NCI-H345 treated with DMSO at 0.1 percent for 48 hours (cell line): ENCODE results near the gene ADAMTSL4.
A peak's percentile ranks its signal among the peaks of the same experiment; 100 is the strongest.
"Not testable (repeated sequence)": the region's sequence is repeated elsewhere in the genome, so short reads cannot be mapped to it uniquely, and the experiment has no call there.

Source experiments
- DNase-seq: peaks from one replicate; lab custom pipeline; 2025; ENCODE audit not compliant: unreplicated experiment; lab: John Stamatoyannopoulos, UW

Gene ADAMTSL4

DNA sequence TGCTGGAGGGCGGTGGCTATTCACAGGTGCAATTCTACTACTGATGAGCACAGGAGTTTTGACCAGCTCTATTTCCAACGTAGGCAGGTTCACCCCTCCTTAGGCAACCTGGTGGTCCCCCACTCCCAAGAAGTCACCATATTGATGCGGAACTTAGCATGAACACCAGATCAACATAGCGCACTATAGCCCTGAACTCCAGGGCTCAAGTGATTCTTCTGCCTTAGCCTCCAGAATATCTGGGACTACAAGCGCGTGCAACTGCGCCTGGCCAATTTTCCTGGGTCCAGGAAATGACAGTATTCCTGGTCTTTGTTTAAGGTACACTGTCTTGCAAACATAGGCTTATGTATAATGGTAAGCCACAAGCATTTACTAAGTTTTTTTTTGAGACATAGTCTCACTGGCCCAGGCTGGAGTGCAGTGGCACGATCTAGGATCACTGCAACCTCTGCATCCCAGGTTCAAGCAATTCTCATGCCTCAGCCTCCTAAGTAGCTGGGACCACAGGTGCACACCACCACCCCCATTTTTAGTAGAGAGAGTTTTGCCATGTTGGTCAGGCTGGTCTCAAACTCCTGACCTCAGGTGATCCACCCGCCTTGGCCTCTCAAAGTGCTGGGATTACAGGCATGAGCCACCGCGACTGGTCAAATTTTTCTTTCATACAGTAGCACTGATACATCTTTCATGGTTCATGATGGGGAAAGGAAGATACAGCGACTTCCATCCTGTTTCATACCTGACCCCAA is 17.6 kb downstream of the ADAMTSL4 start:
- DNase-seq: no peak

GRCh38 chr1:150567341-150567716 is 18.1 kb downstream of the ADAMTSL4 start:
- no peak for DNase-seq

GRCh38 chr1:150567717-150568593 is 18.7 kb downstream of the ADAMTSL4 start:
- no peak for DNase-seq

DNA sequence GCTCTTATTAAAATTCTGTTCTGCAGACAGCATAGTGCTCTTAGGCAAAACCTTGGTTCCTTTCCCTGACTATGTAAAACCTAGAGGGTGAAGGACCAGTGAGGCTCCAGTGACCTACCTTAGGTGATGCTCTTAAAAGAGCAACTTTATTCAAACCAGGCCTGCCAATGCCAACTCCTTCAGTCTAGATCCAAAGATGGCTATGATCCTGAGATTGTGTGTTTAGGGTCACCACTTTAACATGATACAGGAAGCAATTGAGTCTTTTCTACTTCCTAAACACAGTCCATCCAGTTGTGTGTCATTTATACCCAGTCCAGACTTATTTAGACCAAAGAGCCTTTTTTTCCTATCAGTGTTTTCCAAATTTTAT is 19.4 kb downstream of the ADAMTSL4 start:
- DNase-seq: no peak

DNA sequence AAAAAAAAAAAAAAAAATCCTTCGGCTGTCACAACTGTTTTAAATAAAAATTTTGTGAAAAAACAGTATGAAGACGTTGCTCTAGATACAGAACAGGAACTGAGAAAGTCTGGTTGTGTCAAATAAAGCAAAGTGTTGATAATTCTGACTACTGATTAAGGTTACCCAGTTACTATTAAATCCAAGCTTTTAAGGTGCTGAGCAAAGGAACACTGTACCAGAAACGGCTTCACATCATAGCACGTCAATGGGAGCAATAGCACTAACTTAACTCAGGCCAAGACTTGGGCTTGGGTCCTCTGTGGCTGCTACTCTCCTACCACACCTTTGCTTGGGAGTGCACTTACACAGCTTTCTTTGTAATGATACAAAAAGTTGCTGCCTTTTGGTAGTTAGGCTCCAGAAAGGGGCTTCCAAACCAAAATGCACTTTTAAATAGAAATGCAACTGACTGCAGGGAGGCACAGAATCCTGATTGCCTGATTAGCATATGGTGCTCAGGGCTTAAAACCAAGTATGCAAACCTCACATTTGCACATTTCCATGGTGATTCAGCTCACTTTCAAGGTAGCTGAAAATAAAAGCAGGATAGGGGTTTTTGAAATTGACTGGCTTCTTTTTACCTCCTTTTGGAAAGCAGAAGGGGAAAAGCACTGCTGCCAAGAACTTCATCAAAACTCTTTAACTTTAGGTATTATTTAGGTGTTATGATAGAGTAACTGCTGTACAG is 23.9 kb downstream of the ADAMTSL4 start:
- no peak for DNase-seq

- DNase-seq: not testable (repeated sequence)
Measured at GRCh38 chr1:150573648-150574071, 24.5 kb downstream of the ADAMTSL4 start.

DNA sequence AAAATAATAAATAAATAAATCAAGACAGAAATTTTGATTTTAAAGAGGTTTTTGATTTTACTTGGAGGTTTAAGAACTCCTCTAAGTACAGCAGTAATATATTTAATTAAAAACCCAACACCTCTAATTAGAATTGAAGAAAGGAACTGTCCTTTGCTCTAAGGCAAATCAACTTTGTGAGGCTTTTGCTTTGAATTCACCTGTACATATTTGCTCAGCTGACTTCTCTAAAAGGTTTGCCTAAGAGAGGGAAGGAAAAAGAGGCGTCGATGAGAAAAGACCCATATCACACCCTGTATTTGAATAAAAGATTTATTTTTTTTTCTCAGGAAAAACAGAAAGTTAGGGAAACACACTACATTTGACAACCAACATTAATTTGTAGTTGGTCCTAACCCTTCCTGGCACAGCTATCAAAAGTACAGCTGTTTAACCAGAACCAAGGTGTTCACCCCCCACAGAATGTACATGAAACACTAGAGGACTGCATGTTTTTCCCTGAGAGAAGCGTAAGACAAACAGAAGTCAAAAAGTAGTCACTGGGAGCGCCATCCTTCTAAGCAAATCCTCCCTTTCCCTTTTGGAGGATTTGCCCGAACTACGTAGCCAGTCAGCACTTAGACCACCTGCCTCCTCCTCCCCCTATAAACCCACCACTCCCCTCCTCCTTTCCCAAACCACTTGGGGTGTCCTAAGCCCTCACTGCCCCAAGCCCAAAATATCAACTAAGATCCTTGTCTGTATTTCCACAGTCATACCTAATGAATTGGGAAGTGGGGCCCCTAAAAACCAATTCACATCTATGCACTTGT is 25.3 kb downstream of the ADAMTSL4 start:
- no peak for DNase-seq

DNA sequence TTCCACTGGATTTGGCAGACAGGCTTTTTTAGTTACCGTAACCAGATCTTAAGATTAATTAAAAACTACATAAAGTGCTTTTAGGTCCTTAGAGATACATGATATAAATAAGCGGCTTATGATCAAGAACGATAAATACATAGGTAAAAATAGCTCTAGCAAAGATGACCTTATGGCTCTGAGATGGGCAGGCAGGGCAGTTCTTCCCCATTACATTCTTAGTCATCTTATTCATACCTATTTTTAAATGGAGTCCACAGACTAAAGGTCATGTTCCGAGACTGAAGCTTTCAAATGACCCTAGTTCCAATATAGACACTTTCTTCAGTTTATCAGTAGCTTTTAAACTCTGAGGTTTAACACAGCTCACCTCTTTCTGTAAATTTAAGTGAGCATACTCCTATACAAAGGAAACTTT is 25.9 kb downstream of the ADAMTSL4 start:
- no peak for DNase-seq

DNA sequence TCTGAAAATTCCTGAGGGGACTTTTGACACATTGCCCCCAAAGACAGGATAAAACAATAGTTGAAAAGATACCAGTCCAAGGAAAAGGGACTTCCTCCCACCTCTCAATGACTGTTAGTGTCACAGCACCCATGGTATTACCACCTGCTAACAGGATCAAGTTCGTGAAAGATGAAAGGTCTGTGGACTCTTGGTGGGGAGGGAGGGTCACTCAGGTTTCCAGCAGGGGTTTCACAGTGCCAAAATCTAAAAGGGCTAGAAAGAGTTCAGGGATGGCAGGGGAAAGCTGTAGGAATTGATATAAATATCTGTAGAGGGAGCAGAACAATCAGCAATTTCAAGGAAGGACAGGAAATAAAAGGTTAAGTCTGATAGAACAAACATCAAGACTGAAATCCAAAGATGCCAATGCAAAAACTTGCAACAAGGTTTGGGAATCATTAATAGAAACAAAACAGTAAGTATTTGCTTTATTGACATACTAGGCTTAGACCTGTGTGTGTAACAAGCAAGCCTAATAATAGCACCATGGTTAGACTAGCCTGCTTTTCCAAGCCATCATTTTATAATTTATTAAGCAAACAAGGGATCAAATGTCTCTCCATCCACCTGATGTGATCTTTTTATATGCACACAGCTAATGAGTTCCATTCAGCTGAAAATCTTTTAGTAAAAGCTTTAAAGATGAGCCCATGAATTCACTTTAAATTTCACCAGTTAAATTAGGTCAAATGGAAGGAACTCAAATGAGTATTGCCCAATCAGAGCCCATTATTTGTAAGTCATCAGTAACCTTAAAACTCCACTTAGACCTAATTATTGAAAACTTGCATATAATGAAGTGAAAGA is 26.5 kb downstream of the ADAMTSL4 start:
- no peak for DNase-seq

GRCh38 chr1:150576367-150576711 is 27.1 kb downstream of the ADAMTSL4 start:
- no peak for DNase-seq

- DNase-seq: no peak
Measured at GRCh38 chr1:150576794-150577556, 27.8 kb downstream of the ADAMTSL4 start.

- DNase-seq: no peak
Measured at GRCh38 chr1:150577557-150578271, 28.5 kb downstream of the ADAMTSL4 start.

DNA sequence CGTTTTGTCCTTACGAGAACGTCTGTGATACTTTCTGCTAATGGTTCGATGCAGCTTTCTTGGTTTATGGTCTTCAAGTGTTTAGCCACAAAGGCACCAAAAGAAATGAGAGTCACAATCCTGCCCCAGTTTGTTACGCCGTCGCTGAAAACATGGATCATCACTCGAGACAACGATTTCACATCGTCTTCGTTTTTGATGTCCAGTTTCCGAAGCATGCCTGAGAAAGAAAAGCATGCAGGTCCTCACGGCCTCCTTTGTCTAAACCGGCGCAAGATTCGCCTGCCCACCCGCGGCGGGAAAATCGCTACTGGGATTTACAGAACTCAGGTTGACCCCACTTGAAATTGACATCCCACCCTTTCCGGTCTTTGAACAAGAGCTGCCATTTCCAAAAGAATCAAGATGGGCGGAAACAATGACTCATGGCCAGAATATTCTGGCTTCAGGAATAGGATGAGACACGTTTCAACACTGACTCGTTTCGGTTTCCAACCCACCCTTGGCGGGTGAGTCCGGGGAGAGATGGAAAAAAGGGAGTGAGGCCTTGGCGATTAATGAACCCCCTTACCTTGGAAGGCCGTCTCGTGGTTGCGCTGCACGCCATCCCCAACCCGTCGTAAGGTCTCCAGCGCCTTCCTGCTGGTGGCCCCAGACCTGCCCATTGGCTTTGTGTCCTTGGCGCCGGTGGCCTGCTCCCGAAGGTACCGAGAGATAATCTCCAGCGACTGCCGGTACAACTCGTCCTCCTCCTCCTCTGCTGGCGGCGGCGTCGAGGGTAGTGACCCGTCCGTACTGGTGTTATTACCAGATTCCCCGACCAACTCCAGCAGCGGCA is 29.3 kb downstream of the ADAMTSL4 start:
- DNase-seq: peak; percentile 67

DNA sequence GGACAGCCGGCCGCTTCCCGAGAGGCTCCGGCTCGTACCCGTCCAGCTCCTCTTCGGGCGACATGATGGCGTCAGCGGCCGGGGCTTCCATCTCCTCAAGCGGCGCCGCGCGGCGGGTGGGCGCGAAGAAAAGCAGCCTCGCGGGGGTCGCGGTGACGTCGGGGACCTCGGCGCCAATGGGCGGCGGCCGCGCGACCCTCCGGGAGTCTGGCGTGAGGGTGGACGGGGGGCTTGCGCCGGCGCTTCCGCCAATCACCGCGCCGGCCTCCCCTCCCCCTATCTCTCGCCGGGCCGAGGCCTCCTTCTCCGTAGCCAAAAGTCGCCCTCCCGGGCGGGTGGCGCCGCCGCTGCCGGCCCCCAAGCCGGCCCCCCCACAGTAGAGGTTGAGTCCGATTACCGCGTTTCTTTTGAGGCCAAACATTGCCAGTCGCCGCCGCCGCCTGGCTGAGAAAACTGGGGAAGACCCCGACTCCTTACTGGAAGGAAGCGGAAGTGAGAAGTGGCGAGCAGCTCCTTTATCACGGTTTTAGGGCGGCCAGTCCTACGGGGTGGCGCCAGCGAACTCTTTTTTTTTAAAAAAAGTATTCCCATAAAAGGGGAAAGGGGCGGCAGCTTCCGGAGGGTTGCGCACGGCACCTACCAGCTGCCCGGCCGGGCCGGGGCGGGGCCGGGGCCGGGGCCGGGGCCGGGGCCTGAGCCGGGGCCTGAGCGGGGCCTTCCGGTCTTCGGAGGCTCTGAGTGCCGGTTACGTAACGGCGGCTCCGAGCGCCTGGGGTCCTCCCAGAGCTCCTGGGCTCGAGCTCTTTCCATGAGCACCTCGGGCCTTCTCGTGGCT is 30.1 kb downstream of the ADAMTSL4 start, which contains the start of gene MCL1:
Gene MCL1 (minus strand): TSS at position 501 of the 835 bp plus-strand sequence. CDS start 80 bp downstream, at position 421.
- peak; percentile 98 for DNase-seq

- no peak for DNase-seq
Measured at GRCh38 chr1:150579945-150580642, 30.9 kb downstream of the ADAMTSL4 start.

- DNase-seq: not testable (repeated sequence)
Measured at GRCh38 chr1:150580966-150581365, 31.8 kb downstream of the ADAMTSL4 start.
